Measurements from ENCODE around the gene LY6G6C. TPM values are rescaled to one million over a fixed set of nuclear protein-coding genes. Genes with fewer than 3 reads are reported as not detected.
A peak's percentile ranks its signal among the peaks of the same experiment; 100 is the strongest.

The LY6G6C gene
- total and polyA plus RNA-seq, 2 of the 4 experiments (the other 2 are of a cell fraction), result not detected

DNA sequence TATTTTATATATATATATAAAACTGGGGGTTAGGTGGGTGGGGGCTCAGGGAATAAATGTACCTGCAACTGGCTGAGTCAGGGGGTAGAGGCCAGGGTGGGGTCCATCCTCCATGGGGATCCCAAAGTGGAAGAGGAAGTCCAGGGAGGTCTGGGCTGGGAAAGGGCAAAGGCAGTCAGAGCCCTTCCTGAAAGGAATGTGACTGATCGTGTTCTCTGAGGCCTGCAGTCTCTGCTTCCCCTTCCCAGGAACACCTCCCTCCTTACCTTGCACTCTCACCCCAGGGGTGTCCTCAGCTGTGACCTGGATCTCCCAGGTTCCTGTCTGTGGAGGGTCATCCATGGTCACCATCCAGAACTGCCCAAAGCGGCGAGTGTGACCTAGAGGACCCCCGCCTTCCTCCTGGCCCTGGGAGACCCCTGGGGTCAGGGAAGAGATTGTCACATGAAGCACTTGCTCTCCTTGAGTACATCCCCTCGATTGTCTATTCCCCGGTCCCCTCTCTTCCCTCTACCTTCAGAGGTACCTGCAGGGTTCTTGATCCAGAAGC, 45.6 kb upstream of the LY6G6C start:
- no peaks in the 10 kb centered on the region for H3K79me1 ChIP-seq (ENCODE audit: low read depth in 1 of 2, low read length in 2 of 2)
- no peak overlapping the region for H3K14ac ChIP-seq (replicated peaks; ENCODE audit: low read depth, low read length)
- intact Hi-C loops (cut with micrococcal nuclease), result no loop called here
- ATAC-seq (ENCODE audit: low read depth), result no peak
- no peak overlapping the region for H4K8ac ChIP-seq (ENCODE audit: low read depth in 2 of 2, low read length in 2 of 2)
- WGBS, 2 experiments (ENCODE audit: extremely low coverage in 2 of 2, insufficient read length in 1 of 2), result no CpG with 5 or more reads among the region's 6 CpGs
- dilution Hi-C loops (cut with HindIII; ENCODE audit: low sequenced_read_pairs, unreplicated experiment), result no loop called here
- H3K4me1 ChIP-seq (ENCODE audit: control insufficient read depth, insufficient read depth, low read length), result peaks cover 4% of the 10 kb centered on the region
- no peaks in the 10 kb centered on the region for H3K36me3 ChIP-seq (ENCODE audit: control insufficient read depth, insufficient read depth, low read length)
- POLR2A ChIA-PET (ENCODE audit: unreplicated experiment), result no interaction called here
- no peak overlapping the region for H3K4me2 ChIP-seq (ENCODE audit: low read depth, low read length)
- H2AK5ac ChIP-seq (ENCODE audit: low read depth, low read length), result no peak overlapping the region
- no peaks in the 10 kb centered on the region for H4K20me1 ChIP-seq (ENCODE audit: insufficient read depth, low read length)
- H2BK20ac ChIP-seq (ENCODE audit: low read depth, low read length), result no peak overlapping the region
- H2BK5ac ChIP-seq (ENCODE audit: low read depth, low read length, poor library complexity, severe bottlenecking), result no peak overlapping the region
- peaks cover 9% of the 10 kb centered on the region for H3K9me1 ChIP-seq (ENCODE audit: insufficient read depth, low read length)
- H3K4me3 ChIP-seq (ENCODE audit: insufficient read depth, low read depth, low read length), result no peak overlapping the region
- in situ Hi-C loops (cut with MboI; ENCODE audit: low sequenced_read_pairs), result no loop called here
- H2BK15ac ChIP-seq (ENCODE audit: low read depth, low read length), result no peak overlapping the region
- H4K91ac ChIP-seq (ENCODE audit: insufficient read depth, low read depth, low read length), result no peak overlapping the region
- no peaks in the 10 kb centered on the region for H3K27me3 ChIP-seq (ENCODE audit: control insufficient read depth, insufficient read depth, low read length)
- no peak overlapping the region for H4K5ac ChIP-seq (ENCODE audit: low read depth, low read length)
- no peak for TF ChIP-seq MAZ (IDR thresholded peaks at IDR 0.05; ENCODE audit: borderline replicate concordance, low read depth, low read length)
- no peak for TF ChIP-seq MAFK (IDR thresholded peaks at IDR 0.05; ENCODE audit: low read depth, low read length)
- TF ChIP-seq MXI1 (IDR thresholded peaks at IDR 0.05; ENCODE audit: borderline replicate concordance, low read depth, low read length), result no peak
- TF ChIP-seq RCOR1 (IDR thresholded peaks at IDR 0.05; ENCODE audit: insufficient replicate concordance, low read length), result no peak
- no peak for TF ChIP-seq BHLHE40 (IDR thresholded peaks at IDR 0.05; ENCODE audit: low read depth, low read length)
- no peak for TF ChIP-seq RAD21 (IDR thresholded peaks at IDR 0.05; ENCODE audit: low read length)
- no peak for TF ChIP-seq USF2 (IDR thresholded peaks at IDR 0.05; ENCODE audit: low read depth, low read length)
- TF ChIP-seq, protein P1, sequence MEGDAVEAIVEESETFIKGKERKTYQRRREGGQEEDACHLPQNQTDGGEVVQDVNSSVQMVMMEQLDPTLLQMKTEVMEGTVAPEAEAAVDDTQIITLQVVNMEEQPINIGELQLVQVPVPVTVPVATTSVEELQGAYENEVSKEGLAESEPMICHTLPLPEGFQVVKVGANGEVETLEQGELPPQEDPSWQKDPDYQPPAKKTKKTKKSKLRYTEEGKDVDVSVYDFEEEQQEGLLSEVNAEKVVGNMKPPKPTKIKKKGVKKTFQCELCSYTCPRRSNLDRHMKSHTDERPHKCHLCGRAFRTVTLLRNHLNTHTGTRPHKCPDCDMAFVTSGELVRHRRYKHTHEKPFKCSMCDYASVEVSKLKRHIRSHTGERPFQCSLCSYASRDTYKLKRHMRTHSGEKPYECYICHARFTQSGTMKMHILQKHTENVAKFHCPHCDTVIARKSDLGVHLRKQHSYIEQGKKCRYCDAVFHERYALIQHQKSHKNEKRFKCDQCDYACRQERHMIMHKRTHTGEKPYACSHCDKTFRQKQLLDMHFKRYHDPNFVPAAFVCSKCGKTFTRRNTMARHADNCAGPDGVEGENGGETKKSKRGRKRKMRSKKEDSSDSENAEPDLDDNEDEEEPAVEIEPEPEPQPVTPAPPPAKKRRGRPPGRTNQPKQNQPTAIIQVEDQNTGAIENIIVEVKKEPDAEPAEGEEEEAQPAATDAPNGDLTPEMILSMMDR (conservative IDR thresholded peaks at IDR 0.05; ENCODE audit: low read depth, low read length), result no peak
- TF ChIP-seq CEBPB (IDR thresholded peaks at IDR 0.05; ENCODE audit: low read depth, low read length), result no peak
- TF ChIP-seq CHD1 (IDR thresholded peaks at IDR 0.05; ENCODE audit: low read depth, low read length), result no peak
- no peak for TF ChIP-seq ELK1 (IDR thresholded peaks at IDR 0.05; ENCODE audit: borderline replicate concordance, low read depth, low read length)
- no peak for TF ChIP-seq RFX5 (IDR thresholded peaks at IDR 0.05; ENCODE audit: low read depth, low read length)
- no peak for TF ChIP-seq NFE2L2 (IDR thresholded peaks at IDR 0.05; ENCODE audit: low read depth, low read length)
- TF ChIP-seq SMC3 (IDR thresholded peaks at IDR 0.05; ENCODE audit: low read depth, low read length), result no peak
- TF ChIP-seq POLR2A (IDR thresholded peaks at IDR 0.05; ENCODE audit: low read depth, low read length), result no peak
- no peak for TF ChIP-seq FOS (IDR thresholded peaks at IDR 0.05; ENCODE audit: low read depth, low read length)
- no TSS peak for BruUV-seq (replicated peaks)
- peak overlapping the region; percentile 70 for H2AK9ac ChIP-seq (replicated peaks; ENCODE audit: low read depth, low read length, poor library complexity)
- H3K4ac ChIP-seq (ENCODE audit: low read depth, low read length), result no peak overlapping the region
- no peak overlapping the region for H3K9ac ChIP-seq (ENCODE audit: low read depth, low read length)
- H3K18ac ChIP-seq (ENCODE audit: low read depth, low read length), result no peak overlapping the region
- H2BK120ac ChIP-seq (ENCODE audit: low read depth, low read length), result no peak overlapping the region
- CTCF ChIA-PET, result no interaction called here
- H3K9me3 ChIP-seq (ENCODE audit: control insufficient read depth, insufficient read depth, low read length), result no peaks in the 10 kb centered on the region
- no peak overlapping the region for H3K23ac ChIP-seq (ENCODE audit: low read depth, low read length)
- H2AFZ ChIP-seq (replicated peaks; ENCODE audit: low read length, poor library complexity), result peak overlapping the region; percentile 72
- no peak overlapping the region for H3K56ac ChIP-seq (ENCODE audit: extremely low read depth, insufficient read depth, low read length)
- no peak overlapping the region for H3K27ac ChIP-seq (ENCODE audit: insufficient read depth, low read length)
- DNase-seq, result no peak
